Lung (tissue), 12 donors: ENCODE data around the gene GPR183. TPM values are rescaled to one million over a fixed set of nuclear protein-coding genes. Genes with fewer than 3 reads are reported as not detected.

Experiments
- ATAC-seq: fragments of 200-7000 bp; cut with Tn5 transposase; one replicate; pipeline ENCODE4 v1.9.1; 2020; ENCODE audit warnings: moderate number of reproducible peaks; ENCODE audit not compliant: insufficient read depth, low FRiP score
- DNase-seq, 3 donors: peaks; one replicate each; pipeline ENCODE4 v3.0.0-alpha.2; 2013 to 2017
- H3K27ac ChIP-seq, 2 donors: one replicate each; pipeline ENCODE4 v1.5.1; 2013; ENCODE audit warnings: mild to moderate bottlenecking in 2 of 2, moderate library complexity in 2 of 2, control low read depth in 1 of 2, inconsistent platforms in 1 of 2, low read depth in 1 of 2, low read length in 1 of 2
- H3K27me3 ChIP-seq, 3 donors: one replicate each; pipeline ENCODE4 v1.5.1; 2013; ENCODE audit warnings: low read length in 2 of 3; ENCODE audit not compliant: control insufficient read depth in 3 of 3, insufficient read depth in 3 of 3
- H3K36me3 ChIP-seq, 4 donors: one replicate each; pipeline ENCODE4 v1.5.1; 2013; ENCODE audit warnings: low read length in 4 of 4, mild to moderate bottlenecking in 1 of 4, moderate library complexity in 1 of 4; ENCODE audit not compliant: control insufficient read depth in 4 of 4, insufficient read depth in 4 of 4
- H3K4me1 ChIP-seq, 5 donors: one replicate each; pipeline ENCODE4 v1.5.1; 2013; ENCODE audit warnings: low read length in 5 of 5, mild to moderate bottlenecking in 2 of 5, moderate library complexity in 1 of 5; ENCODE audit not compliant: control insufficient read depth in 5 of 5, insufficient read depth in 5 of 5
- H3K4me3 ChIP-seq: one replicate; pipeline ENCODE4 v1.5.1; 2013; ENCODE audit warnings: mild to moderate bottlenecking, control low read depth, moderate library complexity
- H3K9ac ChIP-seq, 2 donors: one replicate each; pipeline ENCODE4 v1.5.1; 2013; ENCODE audit warnings: low read length in 2 of 2, control low read depth in 1 of 2; ENCODE audit not compliant: insufficient read depth in 1 of 2
- H3K9me3 ChIP-seq, 4 donors: one replicate each; pipeline ENCODE4 v1.5.1; 2013; ENCODE audit warnings: low read length in 3 of 4, mild to moderate bottlenecking in 1 of 4, moderate library complexity in 1 of 4; ENCODE audit not compliant: control insufficient read depth in 4 of 4, insufficient read depth in 3 of 4
- WGBS, 2 donors: extraction: QIAGEN DNeasy Blood & Tissue Kit; methylation state at CpG; one replicate each; pipeline ENCODE4 v1.1.7; 2013; 5-methylcytosine and 5-hydroxymethylcytosine counted together
- polyA plus RNA-seq, 2 donors: library from polyadenylated mRNA; stranded (reverse); fragments of 200-250 nt; gene quantifications; one replicate each; pipeline ENCODE4 v1.2.1, GENCODE V29; 2013
- total RNA-seq, 2 donors: library from RNA; depleted of rRNA in 1 of 2; stranded (reverse); fragments of >200 nt in 1 of 2; gene quantifications; one replicate each; pipeline ENCODE4 v1.2.1, GENCODE V29; 2014 to 2021
- TF ChIP-seq, protein P1 (sequence below): IDR thresholded peaks from 2 replicates; pipeline ENCODE4 v1.5.1; 2012; ENCODE audit warnings: mild to moderate bottlenecking; ENCODE audit errors: control extremely low read depth, extremely low read depth
- donor health status: control.
- donor health status: control.
- donor health status: Bipolar disorder and iron deficiency.
- donor health status: healthy.
- donor health status: DM: yes; HTN: yes; CAD: no.

The GPR183 gene
- total and polyA plus RNA-seq, 4 donors = 6.3 to 38.3 (median 16.0) TPM

DNA sequence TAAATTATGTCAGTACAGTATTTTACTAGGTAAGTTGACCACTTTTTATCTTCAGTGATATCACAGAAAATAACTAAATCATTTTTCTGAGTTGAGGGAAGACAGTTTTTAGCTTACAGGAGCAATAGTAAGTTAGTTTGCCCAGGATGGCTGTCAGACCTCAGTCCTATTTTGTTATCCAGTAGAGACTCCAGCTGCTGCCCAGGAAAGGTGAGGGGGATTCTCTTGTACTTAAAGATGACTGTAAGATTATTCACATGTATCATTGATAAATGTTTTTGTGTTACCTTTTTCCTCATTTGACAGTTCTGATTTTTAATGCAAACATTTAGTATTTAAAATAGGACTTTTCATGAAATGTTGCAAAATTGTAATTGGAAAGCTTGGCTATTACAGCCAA lies 14.5 kb upstream of the GPR183 start:
- no peaks in the 10 kb centered on the region for H3K27me3 ChIP-seq
- no peaks in the 10 kb centered on the region for H3K9me3 ChIP-seq
- H3K9ac ChIP-seq = no peak overlapping the region
- TF ChIP-seq, protein P1, sequence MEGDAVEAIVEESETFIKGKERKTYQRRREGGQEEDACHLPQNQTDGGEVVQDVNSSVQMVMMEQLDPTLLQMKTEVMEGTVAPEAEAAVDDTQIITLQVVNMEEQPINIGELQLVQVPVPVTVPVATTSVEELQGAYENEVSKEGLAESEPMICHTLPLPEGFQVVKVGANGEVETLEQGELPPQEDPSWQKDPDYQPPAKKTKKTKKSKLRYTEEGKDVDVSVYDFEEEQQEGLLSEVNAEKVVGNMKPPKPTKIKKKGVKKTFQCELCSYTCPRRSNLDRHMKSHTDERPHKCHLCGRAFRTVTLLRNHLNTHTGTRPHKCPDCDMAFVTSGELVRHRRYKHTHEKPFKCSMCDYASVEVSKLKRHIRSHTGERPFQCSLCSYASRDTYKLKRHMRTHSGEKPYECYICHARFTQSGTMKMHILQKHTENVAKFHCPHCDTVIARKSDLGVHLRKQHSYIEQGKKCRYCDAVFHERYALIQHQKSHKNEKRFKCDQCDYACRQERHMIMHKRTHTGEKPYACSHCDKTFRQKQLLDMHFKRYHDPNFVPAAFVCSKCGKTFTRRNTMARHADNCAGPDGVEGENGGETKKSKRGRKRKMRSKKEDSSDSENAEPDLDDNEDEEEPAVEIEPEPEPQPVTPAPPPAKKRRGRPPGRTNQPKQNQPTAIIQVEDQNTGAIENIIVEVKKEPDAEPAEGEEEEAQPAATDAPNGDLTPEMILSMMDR = no peak
- peaks cover 0 to 20% (median 6%) of the 10 kb centered on the region in 5 donors for H3K4me1 ChIP-seq
- ATAC-seq (no peak), DNase-seq (no peak)
- peaks cover 0 to 12% (median 4%) of the 10 kb centered on the region in 4 donors for H3K36me3 ChIP-seq
- H3K27ac ChIP-seq = no peak overlapping the region
- no peak overlapping the region for H3K4me3 ChIP-seq

DNA sequence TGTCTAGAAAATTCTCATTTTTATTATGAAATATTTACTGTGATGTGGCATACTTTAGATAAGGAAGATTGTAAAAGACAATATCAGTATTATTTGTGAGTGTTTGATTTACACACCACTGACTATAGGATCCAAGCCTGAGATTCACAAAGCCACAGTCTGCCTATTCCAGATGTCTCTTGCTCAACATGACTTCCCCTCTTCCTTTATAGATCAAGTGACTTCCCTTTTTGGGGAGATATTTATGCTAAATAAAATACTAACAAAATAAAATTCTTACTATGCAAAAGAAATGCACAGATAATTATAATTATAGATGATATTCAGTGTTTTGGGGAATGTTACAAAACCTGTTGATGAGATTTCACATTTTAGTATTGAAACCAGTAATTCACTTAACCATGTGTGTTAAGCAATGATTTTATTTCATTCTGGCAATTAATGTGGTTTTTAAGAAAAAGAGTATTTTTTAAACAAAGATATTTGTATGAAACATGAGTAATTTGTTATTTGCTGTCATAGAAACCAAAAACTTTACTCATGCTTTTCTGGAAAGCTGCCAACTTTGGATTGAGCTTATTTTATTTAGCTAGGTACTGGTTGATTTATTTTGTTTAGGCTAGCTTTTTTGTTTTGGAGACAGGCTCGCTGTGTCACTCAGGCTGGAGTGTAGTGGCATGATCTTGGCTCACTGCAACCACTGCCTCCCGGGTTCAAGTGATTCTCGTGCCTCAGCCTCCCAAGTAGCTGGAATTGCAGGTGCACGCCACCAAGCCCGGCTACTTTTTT lies 13.7 kb upstream of the GPR183 start:
- Histone ChIP-seq H3K9me3 (no peaks in the 10 kb centered on the region), H3K27me3 (no peaks in the 10 kb centered on the region), H3K4me1 (peaks cover 0 to 19% (median 9%) of the 10 kb centered on the region in 5 donors), H3K9ac (no peak overlapping the region), H3K4me3 (no peak overlapping the region), H3K36me3 (peaks cover 0 to 12% (median 4%) of the 10 kb centered on the region in 4 donors), H3K27ac (peak overlapping the region in 1 of 2 donors; percentile 22)
- 66 to 73% methylated on average over 5 of the region's 5 CpGs for WGBS, 2 donors
- no peak for ATAC-seq
- DNase-seq = peak in 2 of 3 donors; percentile 44 to 48
- TF ChIP-seq, protein P1 = no peak

DNA sequence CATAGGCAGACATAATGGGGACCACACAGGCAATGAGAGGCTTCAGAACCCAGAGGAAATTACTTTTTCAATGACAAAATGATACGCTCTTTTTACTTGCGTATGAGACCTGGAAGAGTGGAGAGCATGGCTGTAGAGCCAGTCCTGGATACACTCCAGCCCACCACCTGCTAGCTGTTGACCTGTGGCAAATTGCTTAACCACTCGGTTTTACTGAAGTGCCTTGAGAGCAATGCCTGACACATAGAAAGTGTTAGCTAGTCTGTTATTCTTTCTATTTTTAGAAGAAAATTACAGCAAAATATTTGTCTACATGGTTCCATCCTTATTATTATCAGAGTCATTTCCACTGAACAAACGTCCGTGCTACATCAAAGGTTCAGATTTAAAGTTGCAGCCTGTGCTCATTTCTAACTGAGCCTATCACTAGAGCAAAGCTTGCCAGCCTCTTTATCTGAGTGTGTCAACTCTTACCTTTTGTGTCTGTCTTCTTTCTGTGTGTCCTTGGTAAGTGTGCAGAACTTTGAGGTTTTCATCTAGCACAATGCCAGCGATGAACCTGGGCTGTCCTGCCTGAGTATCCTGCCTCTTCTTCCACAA lies 9.6 kb upstream of the GPR183 start:
- H3K4me3 ChIP-seq = no peak overlapping the region
- no peak for DNase-seq
- H3K27ac ChIP-seq = no peak overlapping the region
- TF ChIP-seq, protein P1 = no peak
- no peak overlapping the region for H3K9ac ChIP-seq
- WGBS, 2 donors = 65 to 70% methylated on average over 6 of the region's 6 CpGs
- no peaks in the 10 kb centered on the region for H3K9me3 ChIP-seq
- H3K4me1 ChIP-seq = peaks cover 0 to 13% (median 10%) of the 10 kb centered on the region in 5 donors
- peak; percentile 54 for ATAC-seq
- no peaks in the 10 kb centered on the region for H3K27me3 ChIP-seq
- H3K36me3 ChIP-seq = peaks cover 0 to 8% (median 3%) of the 10 kb centered on the region in 4 donors
